ENCODE measurements around the gene CHST15. TPM values are rescaled to one million over a fixed set of nuclear protein-coding genes. Genes with fewer than 3 reads are reported as not detected.

The CHST15 gene
- total RNA-seq, 3 donors from 2014 or later = 4.8 to 64.5 (median 10.8) TPM

DNA sequence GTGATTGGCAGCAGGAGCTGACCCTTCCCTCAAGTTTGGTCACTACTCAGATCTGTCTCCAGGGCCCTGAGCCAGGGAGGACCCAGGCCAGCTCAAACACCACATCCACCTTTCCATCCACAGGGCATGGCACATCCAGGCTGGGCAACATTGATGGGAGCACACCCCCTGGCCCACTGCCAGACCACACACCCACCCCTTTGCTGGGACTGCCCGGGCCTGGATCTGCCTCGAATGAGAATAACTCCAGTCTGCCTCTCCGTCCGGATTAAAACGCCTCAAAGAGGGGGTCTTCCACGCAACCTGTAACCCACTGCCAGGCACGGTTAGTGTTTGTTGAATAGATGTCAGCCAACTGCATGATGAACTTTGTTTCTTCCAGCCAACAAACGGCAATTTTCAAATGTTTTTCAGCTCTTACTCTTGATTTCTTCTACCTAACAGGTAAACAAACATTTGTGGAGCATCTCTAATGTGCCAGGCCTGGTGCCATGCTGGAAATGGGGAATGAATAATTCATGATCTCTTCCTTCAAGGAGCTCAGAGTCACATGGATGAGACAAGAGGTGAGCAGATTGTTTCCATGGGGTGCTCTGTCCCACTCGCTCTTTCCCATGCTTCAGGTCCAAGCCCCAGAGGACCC, 41.0 kb upstream of the CHST15 start:
- ATAC-seq (no peak), DNase-seq (no peak)
- Histone ChIP-seq H3K4me3 (no peak overlapping the region), H3K9me3 (no peaks in the 10 kb centered on the region), H3K4me1 (ENCODE audit: low read depth) (no peaks in the 10 kb centered on the region), H3K36me3 (ENCODE audit: low read depth) (no peaks in the 10 kb centered on the region)
- intact Hi-C loops (cut with DNase I, micrococcal nuclease) = no loop called here
- TF ChIP-seq, protein P1, sequence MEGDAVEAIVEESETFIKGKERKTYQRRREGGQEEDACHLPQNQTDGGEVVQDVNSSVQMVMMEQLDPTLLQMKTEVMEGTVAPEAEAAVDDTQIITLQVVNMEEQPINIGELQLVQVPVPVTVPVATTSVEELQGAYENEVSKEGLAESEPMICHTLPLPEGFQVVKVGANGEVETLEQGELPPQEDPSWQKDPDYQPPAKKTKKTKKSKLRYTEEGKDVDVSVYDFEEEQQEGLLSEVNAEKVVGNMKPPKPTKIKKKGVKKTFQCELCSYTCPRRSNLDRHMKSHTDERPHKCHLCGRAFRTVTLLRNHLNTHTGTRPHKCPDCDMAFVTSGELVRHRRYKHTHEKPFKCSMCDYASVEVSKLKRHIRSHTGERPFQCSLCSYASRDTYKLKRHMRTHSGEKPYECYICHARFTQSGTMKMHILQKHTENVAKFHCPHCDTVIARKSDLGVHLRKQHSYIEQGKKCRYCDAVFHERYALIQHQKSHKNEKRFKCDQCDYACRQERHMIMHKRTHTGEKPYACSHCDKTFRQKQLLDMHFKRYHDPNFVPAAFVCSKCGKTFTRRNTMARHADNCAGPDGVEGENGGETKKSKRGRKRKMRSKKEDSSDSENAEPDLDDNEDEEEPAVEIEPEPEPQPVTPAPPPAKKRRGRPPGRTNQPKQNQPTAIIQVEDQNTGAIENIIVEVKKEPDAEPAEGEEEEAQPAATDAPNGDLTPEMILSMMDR (IDR thresholded peaks at IDR 0.05) = no peak

DNA sequence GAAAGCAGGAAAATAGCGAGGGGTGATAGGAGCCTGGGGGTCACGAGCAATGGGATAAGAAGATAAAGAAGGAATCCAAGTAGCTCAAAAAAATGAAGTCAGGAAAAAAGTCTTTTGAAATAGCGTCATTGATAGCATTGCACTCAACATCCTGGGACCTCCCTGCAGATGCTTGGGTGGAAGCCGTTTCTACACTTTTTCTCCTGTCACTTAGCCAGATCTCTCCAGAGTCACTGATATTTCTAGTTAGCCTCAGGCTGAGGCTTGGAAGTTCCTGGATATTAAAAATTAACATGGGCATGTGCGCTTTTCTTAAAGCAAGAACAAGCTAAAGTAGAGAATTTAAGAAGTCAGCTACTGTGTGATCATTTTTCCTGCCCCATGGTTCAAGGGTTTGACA, 39.5 kb upstream of the CHST15 start:
- ATAC-seq (no peak), DNase-seq (no peak)
- Histone ChIP-seq H3K4me3 (no peak overlapping the region), H3K36me3 (ENCODE audit: low read depth) (no peaks in the 10 kb centered on the region), H3K4me1 (ENCODE audit: low read depth) (no peaks in the 10 kb centered on the region), H3K9me3 (no peaks in the 10 kb centered on the region)
- intact Hi-C loops (cut with DNase I, micrococcal nuclease) = no loop called here
- TF ChIP-seq, protein P1 (IDR thresholded peaks at IDR 0.05) = no peak

DNA sequence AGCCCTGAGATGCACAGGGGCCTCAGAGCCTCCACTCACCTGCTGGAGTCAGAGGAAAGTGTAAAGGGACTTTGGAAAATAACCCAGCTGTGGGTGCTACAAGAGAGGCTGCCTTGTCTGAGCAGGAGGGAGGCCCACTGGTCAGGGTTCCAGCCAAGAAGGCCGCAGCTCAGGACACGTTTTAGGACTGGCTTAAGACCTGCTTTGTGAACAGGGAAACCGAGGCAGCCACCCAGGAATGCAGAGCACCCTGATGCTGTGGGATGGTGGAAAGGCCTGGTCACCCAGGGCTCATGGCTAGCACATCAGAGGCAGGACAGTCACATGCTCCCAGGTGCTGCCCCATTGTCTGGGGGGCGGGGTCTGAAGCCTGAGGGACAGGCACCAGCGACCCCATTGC, 38.9 kb upstream of the CHST15 start:
- intact Hi-C loops (cut with DNase I, micrococcal nuclease) = no loop called here
- Histone ChIP-seq H3K4me1 (ENCODE audit: low read depth) (no peaks in the 10 kb centered on the region), H3K36me3 (ENCODE audit: low read depth) (no peaks in the 10 kb centered on the region), H3K9me3 (no peaks in the 10 kb centered on the region), H3K4me3 (no peak overlapping the region)
- no peak for ATAC-seq
- TF ChIP-seq, protein P1 (IDR thresholded peaks at IDR 0.05) = no peak
- no peak for DNase-seq

DNA sequence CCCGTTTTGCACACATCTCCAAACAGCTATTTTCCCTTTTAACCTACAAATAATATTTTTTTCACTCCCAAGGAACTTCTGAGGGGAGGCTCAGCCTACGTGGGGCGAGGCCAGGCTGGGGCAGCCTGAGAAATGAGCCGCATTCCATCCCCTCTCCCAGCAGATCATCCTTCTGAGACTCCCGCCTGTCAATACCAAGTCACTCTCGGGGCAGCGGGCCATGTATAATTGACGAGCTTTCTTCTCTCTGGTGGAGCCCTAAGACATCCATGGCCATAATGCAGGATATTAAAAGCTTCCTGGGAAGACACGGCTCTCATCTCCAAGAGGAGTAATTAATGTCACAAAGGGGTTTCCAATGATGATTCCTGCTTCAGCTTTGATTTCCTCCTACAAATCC, 37.8 kb upstream of the CHST15 start:
- Histone ChIP-seq H3K36me3 (ENCODE audit: low read depth) (no peaks in the 10 kb centered on the region), H3K9me3 (no peaks in the 10 kb centered on the region), H3K4me1 (ENCODE audit: low read depth) (no peaks in the 10 kb centered on the region), H3K4me3 (no peak overlapping the region)
- TF ChIP-seq, protein P1 (IDR thresholded peaks at IDR 0.05) = no peak
- ATAC-seq (no peak), DNase-seq (no peak)
- intact Hi-C loops (cut with DNase I, micrococcal nuclease) = no loop called here

DNA sequence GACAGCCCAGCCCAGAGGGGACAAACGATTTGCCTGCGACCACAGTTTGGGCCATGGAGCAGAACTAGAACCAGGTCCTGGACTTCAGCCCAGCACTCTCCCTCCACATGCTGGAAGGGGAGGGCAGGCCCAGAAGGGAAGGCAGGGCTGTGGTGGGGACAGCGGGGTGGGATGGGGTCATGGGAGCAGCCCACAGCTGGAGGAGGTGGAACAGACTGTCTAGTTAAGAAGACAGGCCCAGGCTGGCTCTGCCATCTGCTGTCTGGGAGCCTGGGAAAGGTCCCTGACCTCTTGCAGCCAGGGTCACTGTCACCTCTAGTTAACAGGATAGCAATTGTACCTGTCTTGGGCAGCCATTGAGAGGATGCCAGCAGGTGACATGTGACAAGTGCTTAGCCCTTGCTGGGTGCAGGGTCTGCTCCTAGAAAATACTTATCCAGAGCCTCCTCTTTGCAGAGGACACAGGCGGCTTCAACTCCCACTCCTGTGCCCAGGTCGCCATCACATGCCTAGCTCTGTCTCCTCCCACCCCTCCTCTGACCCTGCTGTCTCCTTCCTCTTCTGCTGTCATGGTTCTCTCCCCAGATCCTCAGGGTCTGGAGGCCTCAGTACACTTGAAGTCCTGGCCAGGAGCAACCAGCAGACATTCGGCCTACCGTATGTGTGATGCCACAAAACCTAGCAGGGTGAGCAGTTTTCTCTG, 37.0 kb upstream of the CHST15 start:
- TF ChIP-seq, protein P1 (IDR thresholded peaks at IDR 0.05) = no peak
- Histone ChIP-seq H3K36me3 (ENCODE audit: low read depth) (no peaks in the 10 kb centered on the region), H3K4me3 (no peak overlapping the region), H3K4me1 (ENCODE audit: low read depth) (no peaks in the 10 kb centered on the region), H3K9me3 (no peaks in the 10 kb centered on the region)
- intact Hi-C loops (cut with DNase I, micrococcal nuclease) = no loop called here
- no peak for ATAC-seq
- DNase-seq = no peak
